ENCODE data around the gene ULK4.
A peak's percentile ranks its signal among the peaks of the same experiment; 100 is the strongest.

The ULK4 gene

GRCh38 chr3:41900265-41900664 is 61.6 kb downstream of the ULK4 start:
- Histone ChIP-seq H3K9ac (ENCODE audit: low read length) (no peak overlapping the region), H3K9me3 (ENCODE audit: insufficient read depth, low read length) (no peaks in the 10 kb centered on the region), H3K4me2 (ENCODE audit: low read length) (no peak overlapping the region), H2AFZ (ENCODE audit: low read depth, low read length) (no peak overlapping the region), H3K27ac (ENCODE audit: low read length) (no peak overlapping the region), H4K20me1 (ENCODE audit: insufficient read depth, low read length) (no peaks in the 10 kb centered on the region), H3K4me3 (ENCODE audit: low read length) (no peak overlapping the region), H3K79me2 (ENCODE audit: low read length) (no peaks in the 10 kb centered on the region), H3K4me1 (ENCODE audit: low read length) (no peaks in the 10 kb centered on the region), H3K27me3 (ENCODE audit: low read depth, low read length) (no peaks in the 10 kb centered on the region), H3K36me3 (replicated peaks; ENCODE audit: low read depth, low read length) (no peaks in the 10 kb centered on the region)
- no peak for TF ChIP-seq CTCF (IDR thresholded peaks at IDR 0.05; ENCODE audit: low read depth, low read length)
- no peak for TF ChIP-seq EZH2phosphoT487 (IDR thresholded peaks at IDR 0.05; ENCODE audit: low read depth)

GRCh38 chr3:41898631-41899030 is 63.3 kb downstream of the ULK4 start:
- no peaks in the 10 kb centered on the region for H4K20me1 ChIP-seq (ENCODE audit: insufficient read depth, low read length)
- H3K4me1 ChIP-seq (ENCODE audit: low read length) = no peaks in the 10 kb centered on the region
- no peaks in the 10 kb centered on the region for H3K79me2 ChIP-seq (ENCODE audit: low read length)
- no peak overlapping the region for H3K27ac ChIP-seq (ENCODE audit: low read length)
- H3K4me3 ChIP-seq (ENCODE audit: low read length) = no peak overlapping the region
- H3K9me3 ChIP-seq (ENCODE audit: insufficient read depth, low read length) = no peaks in the 10 kb centered on the region
- no peak overlapping the region for H3K9ac ChIP-seq (ENCODE audit: low read length)
- TF ChIP-seq CTCF (IDR thresholded peaks at IDR 0.05; ENCODE audit: low read depth, low read length) (no peak), EZH2phosphoT487 (IDR thresholded peaks at IDR 0.05; ENCODE audit: low read depth) (no peak)
- no peaks in the 10 kb centered on the region for H3K27me3 ChIP-seq (ENCODE audit: low read depth, low read length)
- no peak overlapping the region for H3K4me2 ChIP-seq (ENCODE audit: low read length)
- H3K36me3 ChIP-seq (replicated peaks; ENCODE audit: low read depth, low read length) = no peaks in the 10 kb centered on the region
- no peak overlapping the region for H2AFZ ChIP-seq (ENCODE audit: low read depth, low read length)

- no peak overlapping the region for H3K27ac ChIP-seq (ENCODE audit: low read length)
- no peak overlapping the region for H2AFZ ChIP-seq (ENCODE audit: low read depth, low read length)
- H3K79me2 ChIP-seq (ENCODE audit: low read length) = no peaks in the 10 kb centered on the region
- H3K4me2 ChIP-seq (ENCODE audit: low read length) = no peak overlapping the region
- H4K20me1 ChIP-seq (ENCODE audit: insufficient read depth, low read length) = no peaks in the 10 kb centered on the region
- H3K36me3 ChIP-seq (replicated peaks; ENCODE audit: low read depth, low read length) = peaks cover 3% of the 10 kb centered on the region
- TF ChIP-seq EZH2phosphoT487 (IDR thresholded peaks at IDR 0.05; ENCODE audit: low read depth) (no peak), CTCF (IDR thresholded peaks at IDR 0.05; ENCODE audit: low read depth, low read length) (peak; percentile 83)
- no peak overlapping the region for H3K4me3 ChIP-seq (ENCODE audit: low read length)
- no peak overlapping the region for H3K9ac ChIP-seq (ENCODE audit: low read length)
- H3K9me3 ChIP-seq (ENCODE audit: insufficient read depth, low read length) = peaks cover 5% of the 10 kb centered on the region; the same call in 1 of the 2 replicates
- H3K27me3 ChIP-seq (ENCODE audit: low read depth, low read length) = no peaks in the 10 kb centered on the region
- H3K4me1 ChIP-seq (ENCODE audit: low read length) = no peaks in the 10 kb centered on the region; the same call in 1 of the 2 replicates
These were observed 67.9 kb downstream of the ULK4 start for GRCh38 chr3:41893977-41894376.

- no peak overlapping the region for H3K4me3 ChIP-seq (ENCODE audit: low read length)
- no peak for TF ChIP-seq EZH2phosphoT487 (IDR thresholded peaks at IDR 0.05; ENCODE audit: low read depth)
- TF ChIP-seq CTCF (IDR thresholded peaks at IDR 0.05; ENCODE audit: low read depth, low read length) = no peak
- H3K4me2 ChIP-seq (ENCODE audit: low read length) = no peak overlapping the region
- H3K79me2 ChIP-seq (ENCODE audit: low read length) = no peaks in the 10 kb centered on the region
- no peaks in the 10 kb centered on the region; the same call in 1 of the 2 replicates for H3K4me1 ChIP-seq (ENCODE audit: low read length)
- H3K27ac ChIP-seq (ENCODE audit: low read length) = no peak overlapping the region
- H3K9me3 ChIP-seq (ENCODE audit: insufficient read depth, low read length) = peaks cover 5% of the 10 kb centered on the region; the same call in 1 of the 2 replicates
- peaks cover 3% of the 10 kb centered on the region for H3K36me3 ChIP-seq (replicated peaks; ENCODE audit: low read depth, low read length)
- H3K9ac ChIP-seq (ENCODE audit: low read length) = no peak overlapping the region
- no peaks in the 10 kb centered on the region for H4K20me1 ChIP-seq (ENCODE audit: insufficient read depth, low read length)
- H3K27me3 ChIP-seq (ENCODE audit: low read depth, low read length) = no peaks in the 10 kb centered on the region
- no peak overlapping the region for H2AFZ ChIP-seq (ENCODE audit: low read depth, low read length)
These were observed 73.4 kb downstream of the ULK4 start for GRCh38 chr3:41888368-41889076.

All from OCI-LY3 (cell line).